ENCODE data around the gene MTLN. TPM values are rescaled to one million over a fixed set of nuclear protein-coding genes. Genes with fewer than 3 reads are reported as not detected.
"Not testable (repeated sequence)": the region's sequence is repeated elsewhere in the genome, so short reads cannot be mapped to it uniquely, and the experiment has no call there.

Gene MTLN
- total RNA-seq, 2 experiments from 2014 or later, result 49.3 to 51.1 TPM

DNA sequence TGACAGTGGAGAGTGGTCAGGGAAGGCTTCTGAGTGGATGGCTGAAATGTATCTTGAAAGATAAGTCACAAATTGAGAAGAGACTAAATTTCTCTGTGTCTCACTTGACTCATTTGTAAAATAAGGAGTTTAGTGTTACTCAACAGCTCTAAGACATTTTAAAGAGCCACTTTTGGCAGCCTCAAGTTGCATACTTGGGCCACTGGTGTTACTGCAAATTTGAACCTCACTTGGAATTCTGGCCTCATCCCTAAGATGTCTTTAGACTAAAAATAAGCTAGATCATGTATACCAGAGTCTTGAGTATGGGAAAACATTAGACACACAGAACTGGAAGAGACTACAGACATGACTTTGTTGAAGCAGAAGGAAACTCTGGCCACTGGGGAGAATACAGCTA, 4.5 kb upstream of the MTLN start:
- no peak overlapping the region for H3K4me3 Mint-ChIP-seq
- no peak for ATAC-seq (ENCODE audit: low read depth)
- POLR2A ChIA-PET, result no interaction called here
- H3K9me3 Mint-ChIP-seq, result peaks cover 4% of the 10 kb centered on the region
- peaks cover 2% of the 10 kb centered on the region for H3K4me1 Mint-ChIP-seq
- no peak overlapping the region for H3K27ac Mint-ChIP-seq
- peaks cover 35% of the 10 kb centered on the region for H3K27me3 Mint-ChIP-seq
- no peaks in the 10 kb centered on the region for H3K36me3 Mint-ChIP-seq
- no peak for DNase-seq

DNA sequence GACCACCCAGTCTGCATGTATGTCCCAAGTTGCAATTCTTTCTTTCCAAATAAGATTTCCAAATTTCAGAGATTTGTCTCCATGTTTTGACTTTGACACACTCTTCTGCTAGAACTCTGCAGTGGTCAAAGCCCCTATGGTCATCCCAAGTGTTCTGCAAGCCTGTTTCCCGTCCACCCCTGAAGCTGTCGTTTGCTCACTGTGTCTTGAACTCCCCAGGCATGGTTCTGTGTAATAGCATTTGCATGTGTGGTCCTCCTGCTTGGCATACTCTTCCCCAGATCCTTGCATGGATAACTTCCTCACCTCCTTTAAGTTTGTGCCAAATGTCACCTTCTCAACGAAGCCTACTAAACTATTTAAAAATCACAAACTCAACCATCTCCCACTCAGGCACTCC, 3.9 kb upstream of the MTLN start:
- no peak for ATAC-seq (ENCODE audit: low read depth)
- Mint-ChIP-seq H3K4me1 (peaks cover 6% of the 10 kb centered on the region), H3K27ac (no peak overlapping the region), H3K27me3 (peaks cover 29% of the 10 kb centered on the region), H3K36me3 (no peaks in the 10 kb centered on the region), H3K9me3 (peaks cover 4% of the 10 kb centered on the region), H3K4me3 (no peak overlapping the region)
- POLR2A ChIA-PET, result no interaction called here
- no peak for DNase-seq

DNA sequence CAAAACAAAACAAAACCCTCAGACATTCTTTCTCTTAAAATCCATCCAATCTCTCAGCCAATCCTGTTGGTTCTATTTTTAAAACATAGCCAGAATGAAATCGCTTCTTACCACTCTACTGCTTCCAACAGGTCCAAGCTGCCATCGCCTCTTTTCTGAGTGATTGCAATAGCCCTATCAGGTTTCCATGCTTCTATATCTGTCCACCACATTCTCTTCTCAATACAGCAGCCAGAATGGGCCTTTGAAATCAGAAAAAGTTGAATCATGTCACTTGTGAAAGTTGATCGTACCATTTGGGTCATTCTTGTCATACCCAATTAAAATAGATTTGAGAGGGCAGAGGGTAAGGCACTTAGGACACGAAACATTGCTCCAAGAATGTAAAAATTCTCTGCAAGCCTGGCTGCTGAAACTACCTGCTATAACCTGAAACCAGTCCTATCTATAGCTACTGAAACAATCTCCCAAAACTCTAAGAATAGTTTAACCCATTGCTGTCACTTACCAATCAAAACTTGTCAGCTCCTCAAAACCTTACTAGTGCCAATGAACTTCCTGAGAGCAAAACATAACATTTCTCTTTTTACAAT, 3.3 kb upstream of the MTLN start:
- no peak for DNase-seq
- H3K9me3 Mint-ChIP-seq, result peaks cover 4% of the 10 kb centered on the region
- POLR2A ChIA-PET, result no interaction called here
- H3K4me1 Mint-ChIP-seq, result peaks cover 6% of the 10 kb centered on the region
- no peak overlapping the region for H3K4me3 Mint-ChIP-seq
- no peak for ATAC-seq (ENCODE audit: low read depth)
- peaks cover 29% of the 10 kb centered on the region for H3K27me3 Mint-ChIP-seq
- H3K27ac Mint-ChIP-seq, result no peak overlapping the region
- no peaks in the 10 kb centered on the region for H3K36me3 Mint-ChIP-seq

DNA sequence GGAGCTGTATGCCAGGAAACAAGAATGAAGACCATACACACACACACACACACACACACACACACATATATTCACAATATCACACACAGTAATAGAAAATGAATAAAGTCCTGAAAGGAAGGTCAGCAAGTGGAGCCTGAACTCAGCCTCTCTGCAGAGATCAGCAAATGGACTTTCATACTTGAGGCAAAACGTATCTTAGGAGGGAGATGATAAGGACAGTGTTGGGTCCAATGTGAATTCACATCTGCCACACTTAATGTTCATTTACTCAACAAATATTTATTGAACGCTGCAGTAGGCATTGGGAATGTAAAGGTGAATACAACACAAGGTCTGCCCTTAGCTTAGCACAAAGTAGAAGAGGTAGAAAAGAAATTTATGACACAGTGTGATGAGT, 2.7 kb upstream of the MTLN start:
- POLR2A ChIA-PET, result no interaction called here
- H3K36me3 Mint-ChIP-seq, result peaks cover 2% of the 10 kb centered on the region
- peaks cover 29% of the 10 kb centered on the region for H3K27me3 Mint-ChIP-seq
- H3K9me3 Mint-ChIP-seq, result peaks cover 4% of the 10 kb centered on the region
- peaks cover 6% of the 10 kb centered on the region for H3K4me1 Mint-ChIP-seq
- no peak overlapping the region for H3K4me3 Mint-ChIP-seq
- no peak for ATAC-seq (ENCODE audit: low read depth)
- DNase-seq, result no peak
- H3K27ac Mint-ChIP-seq, result no peak overlapping the region

DNA sequence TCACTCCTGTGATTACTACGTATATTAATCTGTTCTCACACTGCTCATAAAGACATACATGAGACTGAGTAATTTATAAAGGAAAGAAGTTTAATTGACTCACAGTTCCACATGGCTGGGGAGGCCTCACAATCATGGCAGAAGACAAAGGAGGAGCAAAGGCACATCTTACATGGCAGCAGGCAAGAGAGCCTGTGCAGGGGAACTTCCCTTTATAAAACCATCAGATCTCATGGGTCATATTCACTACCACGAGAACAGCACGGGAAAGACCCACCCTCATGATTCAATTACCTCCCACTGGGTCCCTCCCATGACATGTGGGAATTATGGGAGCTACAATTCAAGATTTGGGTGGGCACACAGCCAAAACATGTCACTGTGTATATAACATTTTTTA, 1.2 kb upstream of the MTLN start:
- peaks cover 23% of the 10 kb centered on the region for H3K27me3 Mint-ChIP-seq
- DNase-seq; POLR2A ChIA-PET; ATAC-seq (ENCODE audit: low read depth); H3K27ac Mint-ChIP-seq; H3K4me3 Mint-ChIP-seq; H3K9me3 Mint-ChIP-seq: not testable (repeated sequence)
- peaks cover 11% of the 10 kb centered on the region for H3K4me1 Mint-ChIP-seq
- peaks cover 13% of the 10 kb centered on the region for H3K36me3 Mint-ChIP-seq

DNA sequence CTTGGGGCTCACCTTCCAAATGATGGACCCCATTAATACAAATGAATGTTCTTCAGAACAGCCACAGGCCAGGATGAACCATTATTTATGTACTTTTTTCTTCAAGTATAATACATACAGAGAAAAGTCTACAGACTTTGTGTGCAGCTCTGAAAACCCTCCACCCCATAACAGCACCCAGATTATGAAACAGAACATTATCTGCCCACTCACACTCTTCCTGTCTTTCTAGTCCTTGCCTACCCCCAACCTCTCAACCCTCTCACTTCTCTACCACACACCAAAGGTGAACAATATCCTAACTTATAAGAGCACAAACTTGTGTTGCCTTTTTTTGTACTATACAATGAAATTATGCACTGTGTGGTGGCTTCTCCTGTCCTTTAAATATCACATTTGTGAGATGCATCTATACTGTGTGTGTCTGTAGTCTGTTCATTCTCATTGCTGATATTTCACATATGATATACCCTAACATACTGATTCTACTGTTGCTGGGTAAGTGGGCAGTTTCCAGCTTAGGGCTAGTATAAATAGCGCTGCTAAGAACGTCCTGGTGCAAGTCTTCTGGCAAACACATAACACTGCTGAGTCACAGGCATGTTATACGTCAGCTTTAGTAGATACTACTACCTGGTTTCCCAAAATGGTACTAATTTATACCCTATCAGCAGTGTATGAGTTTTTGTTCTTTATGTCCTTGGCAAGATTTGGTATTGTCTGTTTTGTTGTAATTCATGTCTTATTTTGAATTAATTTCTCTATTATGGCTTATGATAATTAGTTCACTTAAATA, 6.5 kb downstream of the MTLN start:
- DNase-seq (no peak), ATAC-seq (ENCODE audit: low read depth) (no peak)
- H3K9me3 Mint-ChIP-seq, result no peaks in the 10 kb centered on the region
- no peaks in the 10 kb centered on the region for H3K27me3 Mint-ChIP-seq
- peaks cover 17% of the 10 kb centered on the region for H3K36me3 Mint-ChIP-seq
- H3K4me1 Mint-ChIP-seq, result peaks cover 20% of the 10 kb centered on the region
- H3K27ac Mint-ChIP-seq, result peak overlapping the region; percentile 87
- POLR2A ChIA-PET, result no interaction called here
- peak overlapping the region; percentile 96 for H3K4me3 Mint-ChIP-seq

DNA sequence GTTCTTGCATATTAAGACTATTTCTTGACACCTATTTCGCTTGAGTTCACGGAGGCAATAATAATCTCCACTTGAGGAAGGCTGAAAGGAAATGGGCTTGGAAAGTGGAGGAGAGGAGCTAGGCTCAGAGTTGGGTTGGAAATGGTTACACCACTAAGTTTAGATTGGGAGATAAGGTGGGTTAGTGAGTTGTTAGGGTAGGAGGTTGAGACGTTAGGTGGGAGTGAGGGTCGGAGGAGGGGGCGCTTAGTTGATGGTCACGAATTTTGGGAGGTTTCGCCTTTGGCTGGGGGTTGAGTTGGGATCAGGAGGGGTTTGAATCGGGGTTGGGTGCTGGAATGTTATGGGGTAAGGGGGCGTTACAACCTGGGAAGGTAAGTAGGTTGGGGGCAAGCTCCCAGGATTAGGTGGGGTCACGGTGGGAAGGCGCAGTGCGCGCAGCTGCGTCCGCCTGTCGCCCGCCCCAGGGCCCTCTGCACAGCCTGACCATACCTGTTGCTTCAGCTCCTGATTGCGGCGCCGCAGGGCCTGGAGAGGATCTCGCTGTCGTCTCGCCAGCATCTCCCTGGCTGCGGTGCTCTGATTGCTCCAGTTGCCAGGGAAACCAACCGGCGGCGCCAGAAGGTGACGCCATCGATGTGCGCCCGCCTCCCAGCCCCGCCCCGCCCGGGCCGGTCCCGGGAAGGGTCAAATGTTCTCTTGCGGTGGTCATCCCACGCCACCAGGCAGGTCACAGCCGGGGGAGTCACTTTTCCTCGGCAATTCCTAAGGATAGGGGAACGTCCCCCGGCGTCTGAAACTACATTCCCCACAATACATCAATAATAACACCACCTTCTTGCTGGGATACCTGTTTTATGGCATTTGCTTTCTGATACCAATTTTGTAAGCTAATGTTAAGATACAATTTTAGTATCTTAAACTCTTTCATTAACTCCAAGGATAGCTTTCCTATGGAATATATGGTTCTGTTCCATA, 7.7 kb downstream of the MTLN start, which contains the start of gene NPHP1:
NPHP1 (minus strand) TSS at position 606 of the 978 bp plus-strand sequence; CDS start at position 561, 45 bp downstream.
- Mint-ChIP-seq H3K9me3 (no peaks in the 10 kb centered on the region), H3K4me3 (peak within 1 kb of the TSS; percentile 96), H3K36me3 (peaks cover 14% of the 10 kb centered on the region), H3K27me3 (no peaks in the 10 kb centered on the region), H3K27ac (peak within 1 kb of the TSS; percentile 87), H3K4me1 (peaks cover 18% of the 10 kb centered on the region)
- DNase-seq (peak; percentile 89), ATAC-seq (ENCODE audit: low read depth) (peak; percentile 93)
- POLR2A ChIA-PET, result no interaction called here

DNA sequence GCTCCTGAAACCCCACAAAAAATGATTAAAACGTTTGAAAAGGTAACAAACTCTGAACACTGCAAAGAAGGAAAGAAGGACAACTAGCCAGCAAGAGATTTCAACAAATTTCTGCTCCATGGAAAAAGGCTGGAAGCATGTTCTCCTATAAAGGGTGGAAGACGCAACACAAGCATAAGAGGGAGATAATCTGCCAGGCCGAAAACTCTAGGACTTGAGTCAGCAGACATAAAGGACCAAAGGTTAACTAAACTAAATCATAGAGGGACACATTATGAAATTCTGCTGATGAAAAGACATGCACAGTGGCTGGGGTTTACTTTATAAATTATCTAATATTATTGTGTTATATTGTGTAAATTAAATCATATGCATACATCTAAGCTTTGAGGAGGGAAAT, 14.3 kb downstream of the MTLN start:
- H3K27ac Mint-ChIP-seq, result no peak overlapping the region
- H3K4me1 Mint-ChIP-seq, result no peaks in the 10 kb centered on the region
- no peaks in the 10 kb centered on the region for H3K9me3 Mint-ChIP-seq
- H3K27me3 Mint-ChIP-seq, result peaks cover 6% of the 10 kb centered on the region
- no peak overlapping the region for H3K4me3 Mint-ChIP-seq
- H3K36me3 Mint-ChIP-seq, result no peaks in the 10 kb centered on the region
- DNase-seq, result no peak
- POLR2A ChIA-PET, result no interaction called here
- ATAC-seq (ENCODE audit: low read depth), result no peak

DNA sequence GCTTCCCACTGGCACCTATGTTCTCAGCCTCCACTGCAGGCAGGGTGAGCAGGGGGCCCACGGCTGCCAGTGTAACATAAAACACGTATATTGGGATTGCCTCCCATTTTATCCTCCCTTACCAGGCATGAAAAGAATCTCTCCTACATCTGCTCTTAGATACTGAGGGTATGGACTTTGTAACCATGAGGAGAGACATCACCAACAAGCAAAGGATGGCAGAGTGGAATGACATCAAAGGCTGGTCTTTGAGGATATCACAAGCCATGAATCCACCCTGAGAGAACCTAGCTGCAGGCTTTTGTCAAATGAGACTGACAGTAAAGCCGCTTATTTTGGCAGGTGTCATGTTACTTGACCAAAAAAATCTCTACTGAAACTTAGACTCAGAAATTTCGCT, 14.9 kb downstream of the MTLN start:
- Mint-ChIP-seq H3K36me3 (no peaks in the 10 kb centered on the region), H3K4me1 (no peaks in the 10 kb centered on the region), H3K9me3 (no peaks in the 10 kb centered on the region), H3K4me3 (no peak overlapping the region), H3K27ac (no peak overlapping the region), H3K27me3 (peaks cover 6% of the 10 kb centered on the region)
- no peak for DNase-seq
- POLR2A ChIA-PET, result no interaction called here
- ATAC-seq (ENCODE audit: low read depth), result no peak

DNA sequence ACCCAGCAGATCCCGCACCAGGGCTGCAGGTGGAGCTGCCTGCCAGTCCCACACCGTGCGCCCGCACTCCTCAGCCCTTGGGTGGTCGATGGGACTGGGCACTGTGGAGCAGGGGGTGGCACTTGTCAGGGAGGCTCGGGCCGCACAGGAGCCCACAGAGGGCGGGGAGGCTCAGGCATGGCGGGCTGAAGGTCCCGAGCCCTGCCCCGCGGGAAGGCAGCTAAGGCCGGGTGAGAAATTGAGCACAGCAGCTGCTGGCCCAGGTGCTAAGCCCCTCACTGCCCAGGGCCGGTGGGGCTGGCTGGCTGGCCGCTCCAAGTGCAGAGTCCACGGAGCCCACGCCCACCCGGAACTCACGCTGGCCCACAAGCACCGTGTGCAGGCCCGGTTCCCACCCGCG, 22.2 kb downstream of the MTLN start:
- H3K4me1 Mint-ChIP-seq; ATAC-seq (ENCODE audit: low read depth); POLR2A ChIA-PET; H3K27me3 Mint-ChIP-seq; DNase-seq; H3K27ac Mint-ChIP-seq; H3K4me3 Mint-ChIP-seq; H3K9me3 Mint-ChIP-seq; H3K36me3 Mint-ChIP-seq: not testable (repeated sequence)

DNA sequence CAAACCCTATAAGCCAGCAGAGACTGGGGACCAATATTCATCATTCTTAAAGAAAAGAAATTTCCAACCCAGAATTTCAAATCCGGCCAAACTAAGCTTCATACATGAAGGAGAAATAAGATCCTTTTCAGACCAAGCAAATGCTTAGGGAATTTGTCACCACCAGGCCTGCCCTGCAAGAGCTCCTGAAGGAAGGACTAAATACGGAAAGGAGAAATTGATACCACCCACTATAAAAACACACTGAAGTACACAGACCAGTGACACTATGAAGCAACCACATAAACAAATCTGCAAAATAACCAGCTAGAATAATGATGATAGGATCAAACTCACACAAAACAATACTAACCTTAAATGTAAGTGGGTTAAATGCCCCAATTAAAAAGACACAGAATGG, 29.9 kb downstream of the MTLN start:
- H3K4me3 Mint-ChIP-seq, result no peak overlapping the region
- no peak for DNase-seq
- H3K27ac Mint-ChIP-seq, result no peak overlapping the region
- POLR2A ChIA-PET, result no interaction called here
- no peak for ATAC-seq (ENCODE audit: low read depth)
- H3K36me3 Mint-ChIP-seq, result peaks cover 2% of the 10 kb centered on the region
- H3K9me3 Mint-ChIP-seq, result peaks cover 10% of the 10 kb centered on the region
- H3K4me1 Mint-ChIP-seq, result no peaks in the 10 kb centered on the region
- H3K27me3 Mint-ChIP-seq, result peaks cover 7% of the 10 kb centered on the region

DNA sequence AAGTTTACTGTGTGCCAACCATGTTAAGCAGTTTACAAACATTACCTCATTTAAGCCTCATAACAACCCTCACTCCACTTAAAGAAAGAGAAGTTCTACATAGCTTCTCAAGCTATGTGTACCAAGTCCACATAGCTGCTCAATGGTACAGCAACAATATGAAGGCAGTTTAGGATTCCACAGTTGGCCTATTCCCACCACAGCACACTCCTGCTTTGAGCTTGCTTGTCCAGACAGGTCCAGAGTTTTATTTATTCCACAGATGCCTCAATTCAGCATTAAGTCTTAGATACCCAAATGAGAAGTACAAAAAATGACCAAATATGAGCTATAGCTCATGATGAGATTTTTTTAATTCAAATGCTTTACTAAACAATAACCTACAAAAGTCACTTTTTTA, 32.3 kb downstream of the MTLN start:
- peaks cover 16% of the 10 kb centered on the region for H3K27me3 Mint-ChIP-seq
- ATAC-seq (ENCODE audit: low read depth) (no peak), DNase-seq (no peak)
- H3K27ac Mint-ChIP-seq, result no peak overlapping the region
- POLR2A ChIA-PET, result no interaction called here
- H3K36me3 Mint-ChIP-seq, result peaks cover 2% of the 10 kb centered on the region
- peaks cover 8% of the 10 kb centered on the region for H3K9me3 Mint-ChIP-seq
- H3K4me1 Mint-ChIP-seq, result no peaks in the 10 kb centered on the region
- H3K4me3 Mint-ChIP-seq, result no peak overlapping the region

DNA sequence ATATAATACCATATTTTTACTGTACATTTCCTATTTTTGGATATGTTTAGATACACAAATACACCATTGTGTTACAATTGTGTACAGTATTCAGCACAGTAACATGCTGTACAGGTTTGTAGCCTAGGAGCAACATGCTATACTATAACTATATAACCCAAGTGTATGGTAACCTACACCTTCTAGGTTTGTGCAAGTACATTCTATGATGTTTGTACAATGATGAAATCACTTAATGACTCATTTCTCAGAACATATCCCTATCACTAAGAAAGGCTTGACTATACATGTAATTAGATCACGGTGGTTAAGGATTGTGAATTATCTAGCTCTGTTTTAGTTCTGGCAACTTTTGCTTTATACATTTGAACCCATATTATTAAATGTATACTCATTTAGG, 38.8 kb downstream of the MTLN start:
- H3K36me3 Mint-ChIP-seq, result peaks cover 4% of the 10 kb centered on the region

More for the DNA sequence above, 38.8 kb downstream of the MTLN start:
- Mint-ChIP-seq H3K27me3 (peaks cover 9% of the 10 kb centered on the region), H3K4me3 (no peak overlapping the region), H3K27ac (no peak overlapping the region), H3K9me3 (peaks cover 3% of the 10 kb centered on the region), H3K4me1 (peaks cover 4% of the 10 kb centered on the region)
- DNase-seq (no peak), ATAC-seq (ENCODE audit: low read depth) (no peak)
- POLR2A ChIA-PET, result no interaction called here
